ENCODE measurements around the gene DLGAP1. TPM values are rescaled to one million over a fixed set of nuclear protein-coding genes. Genes with fewer than 3 reads are reported as not detected.

DLGAP1 gene
- total and polyA plus RNA-seq, 2 experiments from 2014 or later, result 17.0 to 48.5 TPM

GRCh38 chr18:4270988-4271387 lies 184.1 kb downstream of the DLGAP1 start:
- Histone ChIP-seq H3K4me2 (no peak overlapping the region), H3K36me3 (ENCODE audit: insufficient read depth) (no peaks in the 10 kb centered on the region), H2AFZ (no peak overlapping the region), H3K27me3 (ENCODE audit: insufficient read depth) (no peaks in the 10 kb centered on the region), H3K9me2 (ENCODE audit: insufficient read depth) (no peaks in the 10 kb centered on the region), H4K20me1 (replicated peaks; ENCODE audit: insufficient read depth) (no peaks in the 10 kb centered on the region), H3K79me2 (replicated peaks; ENCODE audit: insufficient read depth) (no peaks in the 10 kb centered on the region), H3K4me3 (no peak overlapping the region), H3K27ac (ENCODE audit: low read depth) (no peak overlapping the region), H3K4me1 (ENCODE audit: insufficient read depth) (no peaks in the 10 kb centered on the region), H3F3A (replicated peaks; ENCODE audit: low read depth) (no peaks in the 10 kb centered on the region)
- Mint-ChIP-seq H3K27ac (no peak overlapping the region), H3K4me1 (peaks cover 9% of the 10 kb centered on the region), H3K9me3 (no peaks in the 10 kb centered on the region), H3K27me3 (ENCODE audit: insufficient read depth, low read depth, poor library complexity) (no peaks in the 10 kb centered on the region), H3K36me3 (ENCODE audit: low read depth) (no peaks in the 10 kb centered on the region), H3K4me3 (no peak overlapping the region)
- no peak for ATAC-seq
- DNase-seq (ENCODE audit: low spot score), result no peak
- TF ChIP-seq ZNF114 (CRISPR knock-in tag; IDR thresholded peaks at IDR 0.05) (no peak), NANOG (IDR thresholded peaks at IDR 0.05; ENCODE audit: borderline replicate concordance) (no peak), EZH2phosphoT487 (IDR thresholded peaks at IDR 0.05; ENCODE audit: unreplicated experiment) (no peak), EZH2 (IDR thresholded peaks at IDR 0.05; ENCODE audit: low read depth, unreplicated experiment) (no peak), ZNF462 (CRISPR knock-in tag; IDR thresholded peaks at IDR 0.05) (no peak), REST (IDR thresholded peaks at IDR 0.05; ENCODE audit: unreplicated experiment) (no peak), POLR2AphosphoS5 (IDR thresholded peaks at IDR 0.05; ENCODE audit: low read depth) (no peak)

Measured in GM23338 (cell line).